Left cardiac atrium (tissue), 4 donors: ENCODE data around the gene UBR7. TPM values are rescaled to one million over a fixed set of nuclear protein-coding genes. Genes with fewer than 3 reads are reported as not detected.
"Not testable (repeated sequence)": the region's sequence is repeated elsewhere in the genome, so short reads cannot be mapped to it uniquely, and the experiment has no call there.

Experiments used
- ATAC-seq, 2 donors: fragments of 200-7000 bp; cut with Tn5 transposase; one replicate each; pipeline ENCODE4 v1.9.1; 2020; ENCODE audit warnings: mild to moderate bottlenecking in 2 of 2, moderate library complexity in 2 of 2
- DNase-seq: peaks from one replicate; pipeline ENCODE4 v3.0.0-alpha.2; 2020
- intact Hi-C, 2 donors: fragments of 100-400 bp; cut with DNase I; formaldehyde crosslinking; loops; one replicate each; pipeline versions ENCODE4 v1.14.1 to v1.15.1; 2022 to 2023
- long read RNA-seq: library from polyadenylated mRNA; unstranded; transcript quantifications from one replicate; pipeline ENCODE4 v2.0.0, GENCODE V29; 2021
- total RNA-seq, 2 donors: library from RNA; stranded (reverse); fragmentation: NEBNext Ultra II Directional; extraction: Animal tissue kit (Norgen Biotek cat#: 25700); gene quantifications; one replicate each; pipeline ENCODE4 v1.2.1, GENCODE V29; 2021
- donor health status: DM: no; HTN: yes; CAD: no.
- donor health status: DM: no; HTN: yes; CAD: no; lungs with severe emphysema.
- donor health status: DM: yes; HTN: yes; CAD: no.
- donor health status: Dilated cardiomyopathy.

Gene UBR7, protein sequence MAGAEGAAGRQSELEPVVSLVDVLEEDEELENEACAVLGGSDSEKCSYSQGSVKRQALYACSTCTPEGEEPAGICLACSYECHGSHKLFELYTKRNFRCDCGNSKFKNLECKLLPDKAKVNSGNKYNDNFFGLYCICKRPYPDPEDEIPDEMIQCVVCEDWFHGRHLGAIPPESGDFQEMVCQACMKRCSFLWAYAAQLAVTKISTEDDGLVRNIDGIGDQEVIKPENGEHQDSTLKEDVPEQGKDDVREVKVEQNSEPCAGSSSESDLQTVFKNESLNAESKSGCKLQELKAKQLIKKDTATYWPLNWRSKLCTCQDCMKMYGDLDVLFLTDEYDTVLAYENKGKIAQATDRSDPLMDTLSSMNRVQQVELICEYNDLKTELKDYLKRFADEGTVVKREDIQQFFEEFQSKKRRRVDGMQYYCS
- 10 to 100 TPM; 17.6 to 20.5 TPM for total RNA-seq
- long read RNA-seq, transcript UBR7-201 (11 exons, 3,694 nt): major isoform, 26 of 37 reads
- long read RNA-seq, partial matches to known transcripts: 0 of 37 reads
- long read RNA-seq, other reads (novel, unspliced or antisense): 10 of 37 reads

DNA sequence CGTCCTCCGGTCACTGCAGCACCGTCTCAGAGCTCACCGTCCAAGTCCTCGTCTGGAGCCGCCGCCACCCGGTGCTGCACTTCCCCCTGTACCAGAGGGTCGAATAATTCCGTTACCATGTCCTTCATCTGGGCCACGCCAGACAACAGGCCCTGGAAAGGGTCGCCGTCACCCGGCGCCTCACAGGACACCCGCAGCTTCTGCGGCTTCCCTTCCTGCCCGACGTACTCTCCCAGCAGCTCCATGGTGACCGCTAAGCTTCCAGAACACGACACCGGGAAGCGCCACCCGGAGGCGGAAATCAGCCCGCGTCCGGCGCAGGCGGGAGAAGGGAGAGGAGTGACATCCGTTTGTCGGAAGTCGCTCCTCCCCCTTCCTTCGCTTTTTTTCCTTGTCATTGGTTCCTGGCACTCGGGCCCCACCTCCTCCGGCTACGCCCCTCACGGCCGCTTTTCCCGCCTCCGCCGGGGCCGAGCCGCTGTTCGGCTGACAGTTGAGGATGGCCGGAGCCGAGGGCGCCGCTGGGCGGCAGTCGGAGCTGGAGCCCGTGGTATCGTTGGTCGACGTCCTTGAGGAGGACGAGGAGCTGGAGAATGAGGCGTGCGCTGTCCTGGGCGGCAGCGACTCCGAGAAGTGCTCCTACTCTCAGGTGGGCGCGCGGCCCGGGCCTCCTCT lies at the start of gene UBR7, which contains the start of gene GON7:
TSS of gene UBR7 (plus strand) at position 464 of the 675 bp plus-strand sequence. CDS start at position 500, 36 bp downstream.
TSS of gene GON7 (minus strand) at position 273 of the 675 bp plus-strand sequence. CDS start at position 245, 28 bp downstream.
- ATAC-seq (peak; percentile 99), DNase-seq (peak; percentile 95)
- intact Hi-C loops: no loop called here

- ATAC-seq, intact Hi-C loops, DNase-seq: not testable (repeated sequence)
Observed at GRCh38 chr14:93158349-93158748, 48.7 kb upstream of the UBR7 start.

DNA sequence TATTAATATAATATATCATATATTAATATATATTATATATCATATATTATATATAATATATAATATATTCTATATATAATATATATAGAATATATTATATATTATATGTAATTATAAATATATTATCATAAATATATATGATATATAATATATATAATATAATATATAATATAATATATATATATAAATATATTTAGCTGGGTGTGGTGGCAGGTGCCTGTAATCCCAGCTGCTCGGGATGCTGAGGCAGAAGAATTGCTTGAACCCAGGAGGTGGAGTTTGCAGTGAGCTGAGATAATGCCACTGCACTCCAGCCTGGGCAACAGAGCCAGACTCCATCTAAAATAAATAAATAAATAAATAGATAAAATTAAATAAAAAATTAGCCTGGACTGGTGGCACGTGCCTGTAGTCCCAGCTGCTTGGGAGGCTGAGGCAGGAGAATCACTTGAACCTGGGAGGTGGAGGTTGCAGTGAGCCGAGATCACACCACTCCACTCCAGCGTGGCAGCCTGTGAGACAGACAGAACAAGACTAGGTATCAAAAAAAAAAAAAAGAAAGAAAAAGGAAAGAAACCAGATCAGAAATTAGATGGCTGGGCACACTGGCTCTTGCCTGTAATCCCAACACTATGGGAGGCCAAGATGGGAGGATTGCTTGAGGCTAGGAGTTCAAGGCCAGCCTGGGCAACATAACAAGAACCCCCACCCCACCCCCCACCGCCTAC lies 47.3 kb upstream of the UBR7 start:
- ATAC-seq, DNase-seq, intact Hi-C loops: not testable (repeated sequence)

DNA sequence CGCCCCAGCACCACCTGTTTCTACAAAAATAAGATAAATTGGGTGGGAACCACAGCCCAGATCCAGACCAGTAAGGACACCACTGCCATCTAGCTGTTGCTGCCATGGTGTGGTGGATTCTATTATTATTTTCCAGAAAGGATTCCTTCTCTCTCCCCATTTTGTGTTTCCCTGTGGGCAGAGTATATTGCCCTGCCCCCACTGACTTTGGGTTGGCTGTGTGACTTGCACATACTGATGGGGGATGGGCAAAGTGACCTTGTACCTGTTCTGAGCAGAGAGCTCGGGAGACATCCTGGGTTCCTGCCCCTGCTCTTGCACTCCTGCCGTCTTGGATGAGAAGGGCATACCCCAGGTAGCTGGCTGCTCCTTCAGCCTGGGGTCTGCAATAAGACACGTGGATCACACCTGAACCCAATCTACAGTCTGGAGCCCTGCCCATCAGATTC lies 46.7 kb upstream of the UBR7 start:
- no peak for ATAC-seq
- intact Hi-C loops: no loop called here

DNA sequence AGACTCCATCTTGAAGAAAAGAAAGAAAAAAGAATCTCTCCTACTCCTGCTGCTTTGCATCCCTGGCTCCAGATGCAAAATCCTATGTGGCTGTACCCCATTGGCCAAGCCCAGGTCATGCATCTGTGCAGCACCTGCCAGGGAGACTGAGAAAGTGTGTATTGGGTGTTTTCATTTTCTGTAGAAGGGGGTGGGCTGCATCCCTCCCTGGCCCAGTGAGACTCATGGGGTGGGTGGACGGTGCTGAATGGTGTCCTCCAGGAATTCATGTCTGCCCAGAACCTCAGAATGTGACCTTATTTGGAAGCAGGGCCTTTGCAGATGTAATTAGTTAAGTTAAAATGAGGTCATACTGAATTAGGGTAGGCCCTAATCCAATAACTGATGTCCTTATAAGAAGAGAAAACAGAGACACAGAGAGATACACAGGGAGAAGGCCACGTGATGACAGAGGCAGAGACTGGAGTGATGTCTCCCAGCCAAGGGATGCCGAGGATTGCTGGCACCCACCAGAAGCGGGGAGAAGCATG lies 45.6 kb upstream of the UBR7 start:
- DNase-seq (no peak), ATAC-seq (no peak)
- intact Hi-C loops: no loop called here

More for the DNA sequence above, 46.7 kb upstream of the UBR7 start:
- DNase-seq: no peak

DNA sequence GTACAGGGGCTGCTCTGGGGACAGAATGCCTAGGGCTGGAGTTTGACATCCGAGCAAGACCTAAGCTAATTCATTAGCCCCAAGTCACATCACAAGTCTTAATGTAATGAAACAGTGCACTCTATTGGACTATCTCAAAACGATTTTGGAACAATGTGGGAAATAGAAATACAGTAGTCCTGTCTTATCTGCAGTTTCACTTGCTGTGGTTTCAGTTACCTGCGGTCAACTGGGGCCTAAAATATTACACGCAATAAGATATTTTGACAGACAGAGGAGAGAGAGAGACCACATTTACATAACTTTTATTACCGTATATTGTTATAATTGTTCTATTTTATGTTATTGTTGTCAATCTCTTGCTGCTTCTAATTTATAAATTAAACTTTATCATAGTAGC lies 43.5 kb upstream of the UBR7 start:
- DNase-seq (no peak), ATAC-seq (no peak)
- intact Hi-C loops: no loop called here

DNA sequence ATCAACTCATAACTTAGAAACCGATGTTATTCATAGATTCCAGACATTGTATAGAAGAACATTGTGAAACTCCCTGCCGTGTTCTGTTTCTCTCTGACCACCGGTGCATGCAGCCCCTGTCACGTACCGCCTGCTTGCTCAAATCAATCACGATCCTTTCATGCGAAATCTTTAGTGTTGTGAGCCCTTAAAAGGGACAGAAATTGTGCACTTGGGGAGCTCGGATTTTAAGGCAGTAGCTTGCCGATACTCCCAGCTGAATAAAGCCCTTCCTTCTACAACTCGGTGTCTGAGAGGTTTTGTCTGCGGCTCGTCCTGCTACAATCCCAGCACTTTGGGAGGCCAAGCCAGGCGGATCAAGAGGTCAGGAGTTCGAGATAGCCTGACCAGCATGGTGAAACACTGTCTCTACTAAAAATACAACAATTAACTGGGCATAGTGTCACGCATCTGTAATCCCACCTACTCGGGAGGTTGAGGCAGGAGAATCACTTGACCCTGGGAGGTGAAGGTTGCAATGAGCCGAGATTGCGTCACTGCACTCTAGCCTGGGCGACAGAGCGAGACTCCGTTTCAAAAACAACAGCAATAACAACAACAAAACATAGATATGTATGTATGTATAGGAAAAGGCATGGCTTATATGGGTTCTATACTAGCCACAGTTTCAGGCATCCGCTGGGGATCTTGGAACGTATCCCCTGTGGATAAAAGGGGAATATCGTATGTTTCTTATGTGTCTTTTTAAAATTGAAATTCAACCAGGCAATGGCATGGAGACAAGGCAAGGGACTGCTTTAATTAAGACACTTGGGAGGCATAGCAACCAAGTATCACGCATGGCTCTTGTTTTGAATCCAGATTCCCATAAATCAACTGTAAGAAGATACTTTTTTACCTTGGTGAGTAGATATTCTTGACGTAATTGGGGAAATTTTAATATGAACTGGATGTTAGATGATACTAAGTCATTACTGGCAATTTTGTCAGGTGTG lies 41.5 kb upstream of the UBR7 start:
- ATAC-seq, intact Hi-C loops, DNase-seq: not testable (repeated sequence)

DNA sequence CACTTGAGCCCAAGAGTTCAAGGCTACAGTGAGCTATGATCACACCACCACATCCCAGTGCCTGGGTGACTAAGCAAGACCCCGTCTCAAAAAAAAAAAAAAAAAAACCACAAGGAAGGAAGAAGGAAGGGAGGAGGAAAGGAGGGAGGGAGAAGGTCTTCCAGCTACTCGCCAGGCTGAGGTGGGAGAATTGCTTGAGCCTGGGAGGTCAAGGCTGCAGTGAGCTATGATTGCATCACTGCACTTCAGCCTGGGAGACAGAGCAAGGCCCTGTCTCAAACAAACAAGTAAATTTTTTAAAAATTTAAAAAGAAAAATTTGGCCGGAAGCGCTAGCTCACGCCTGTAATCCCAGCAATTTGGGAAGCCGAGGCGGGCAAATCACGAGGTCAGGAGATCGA lies 38.4 kb upstream of the UBR7 start:
- ATAC-seq, DNase-seq, intact Hi-C loops: not testable (repeated sequence)

GRCh38 chr14:93169619-93170018 lies 37.4 kb upstream of the UBR7 start:
- intact Hi-C loops, ATAC-seq, DNase-seq: not testable (repeated sequence)

GRCh38 chr14:93170141-93170540 lies 36.9 kb upstream of the UBR7 start:
- intact Hi-C loops, ATAC-seq, DNase-seq: not testable (repeated sequence)

GRCh38 chr14:93171376-93171775 lies 35.7 kb upstream of the UBR7 start:
- intact Hi-C loops: no loop called here

DNA sequence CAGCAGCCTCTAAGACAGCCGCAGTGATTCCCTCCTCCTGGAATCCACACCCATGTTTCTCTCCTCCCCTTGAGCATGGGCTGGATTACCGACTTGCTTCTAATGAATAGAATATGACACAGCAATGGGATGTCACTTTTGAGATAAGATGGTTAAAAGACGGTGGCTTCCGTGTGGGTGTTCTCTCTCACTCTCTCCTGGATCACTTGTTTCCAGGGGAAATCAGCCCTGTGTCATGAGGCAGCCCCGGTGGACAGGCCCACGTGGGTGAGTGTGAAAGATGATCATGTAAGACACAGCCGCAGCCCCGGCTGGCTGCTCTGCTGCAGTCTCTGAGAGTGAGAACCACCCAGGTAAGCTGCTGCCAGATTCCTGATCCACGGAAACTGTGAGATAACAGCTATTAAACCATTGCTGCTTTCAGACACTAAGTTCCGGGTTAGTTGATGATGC lies 33.1 kb upstream of the UBR7 start:
- ATAC-seq (peak in 1 of 2 donors; percentile 81), DNase-seq (no peak)
- intact Hi-C loops: no loop called here

More at GRCh38 chr14:93171376-93171775, 35.7 kb upstream of the UBR7 start:
- no peak for DNase-seq
- ATAC-seq: no peak

- ATAC-seq, intact Hi-C loops, DNase-seq: not testable (repeated sequence)
Observed at GRCh38 chr14:93174731-93175130, 32.3 kb upstream of the UBR7 start.

DNA sequence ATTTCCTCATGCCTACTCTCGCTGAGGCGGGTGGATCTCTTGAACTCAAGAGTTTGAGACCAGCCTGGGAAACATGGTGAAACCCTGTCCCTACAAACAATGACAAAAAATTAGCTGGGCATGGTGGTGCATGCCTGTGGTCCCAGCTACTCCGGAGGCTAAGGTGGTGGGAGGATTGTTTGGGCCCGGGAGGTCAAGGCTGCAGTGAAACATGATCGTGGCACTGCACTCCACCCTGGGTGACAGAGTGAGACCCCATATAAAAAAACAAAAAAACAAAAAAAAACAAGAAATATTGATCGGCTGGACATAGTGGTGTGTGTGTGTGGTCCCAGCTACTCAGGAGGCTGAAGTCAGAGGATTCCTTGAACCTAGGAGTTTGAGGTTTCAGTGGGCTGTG lies 31.6 kb upstream of the UBR7 start:
- ATAC-seq: no peak
- intact Hi-C loops: no loop called here
- no peak for DNase-seq

DNA sequence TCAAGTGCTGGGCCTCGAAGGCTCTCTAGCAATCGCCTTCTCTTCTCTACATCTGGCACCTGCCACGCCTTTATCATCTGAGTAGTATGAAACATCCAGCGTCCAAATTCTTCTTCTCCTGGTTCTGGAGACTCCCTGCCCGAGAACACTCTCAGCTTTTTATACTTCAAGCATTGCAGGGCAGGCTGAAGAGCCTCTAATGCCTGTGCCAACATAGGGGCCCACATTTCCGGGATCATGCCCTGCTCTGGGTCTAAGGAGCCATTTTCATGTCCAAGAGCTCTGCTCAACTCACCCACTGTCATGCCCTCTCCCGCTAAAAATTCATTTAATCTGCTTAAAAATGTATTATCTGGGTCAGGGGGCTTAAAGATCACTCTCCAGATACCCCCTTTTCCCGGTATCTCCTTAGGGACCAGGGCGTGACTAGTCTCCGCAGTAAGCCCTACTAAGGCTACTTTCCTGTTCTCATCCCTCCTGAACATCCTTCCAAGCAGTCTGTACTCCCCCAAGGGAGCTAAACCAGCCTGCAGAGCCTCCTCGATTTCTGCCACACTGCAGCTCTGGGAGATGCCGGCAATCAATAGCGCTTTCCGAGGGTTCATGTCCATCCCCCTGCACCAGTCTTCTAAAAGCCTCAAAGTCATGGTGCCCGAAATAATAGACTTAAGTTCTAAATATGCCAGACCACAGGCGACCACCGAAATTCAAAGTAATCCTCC lies 23.3 kb upstream of the UBR7 start:
- no peak for DNase-seq
- intact Hi-C loops: no loop called here

DNA sequence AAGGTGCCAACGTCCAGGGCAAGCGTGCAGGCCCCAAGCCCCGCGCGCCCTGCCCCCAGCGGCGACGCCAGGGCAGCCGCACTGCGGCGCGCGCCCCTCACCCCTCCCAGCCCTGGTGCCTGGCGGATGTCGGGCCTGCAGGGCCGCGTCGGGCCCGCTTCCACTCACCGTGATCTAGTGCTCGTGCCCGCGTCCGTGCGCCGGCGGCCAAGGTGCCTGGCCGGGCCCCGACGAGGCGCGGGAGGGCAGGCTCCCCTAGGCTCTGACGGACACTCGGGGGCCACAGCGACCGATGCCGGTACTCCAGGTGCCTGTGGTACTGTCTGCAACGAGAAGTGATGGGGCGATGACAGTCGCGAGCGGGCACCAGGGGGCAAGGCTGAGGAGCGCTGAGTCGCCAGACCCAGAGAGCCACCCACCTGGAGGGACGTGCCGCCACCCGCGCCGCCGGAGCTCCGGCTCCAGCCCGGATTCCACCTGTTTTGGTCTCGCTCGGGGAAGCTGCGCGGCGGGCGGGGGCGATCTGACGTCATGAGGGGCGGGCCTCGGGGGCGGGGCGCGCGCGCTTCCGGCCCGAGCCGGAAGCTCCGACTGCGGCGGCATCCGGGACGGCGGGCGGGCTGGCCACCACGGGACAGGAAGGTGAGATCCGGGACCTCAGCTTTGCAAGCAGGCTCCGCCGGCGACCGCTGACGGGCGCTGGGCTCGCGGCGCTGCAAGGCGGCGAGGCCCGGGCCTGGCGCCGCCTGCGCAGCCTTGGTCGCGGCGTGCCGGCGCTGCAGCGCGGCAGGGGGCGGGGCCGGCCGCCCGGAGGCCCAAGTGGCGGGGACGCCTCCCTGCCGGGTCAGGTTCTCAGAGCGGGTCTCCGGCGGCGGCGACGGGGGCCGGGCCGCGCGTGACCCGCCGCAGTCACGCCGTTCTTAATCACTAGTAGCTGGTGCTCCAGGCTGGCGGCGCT lies 22.4 kb upstream of the UBR7 start, which contains the start of the genes LYSET and MOAP1:
TSS of gene LYSET (plus strand) at position 927 of the 958 bp plus-strand sequence. CDS start 89 bp downstream, outside the sequence.
TSS of gene MOAP1 (minus strand) at position 507 of the 958 bp plus-strand sequence. CDS start 655 bp downstream, outside the sequence.
- ATAC-seq (peak; percentile 97), DNase-seq (peak; percentile 90)
- intact Hi-C loops: no loop called here

More for the DNA sequence above, 23.3 kb upstream of the UBR7 start:
- no peak for ATAC-seq
